Femur (tissue), 1 donor: ENCODE results near the gene NKX6-2.

Experiments used
- DNase-seq: peaks from one replicate; pipeline ENCODE4 v3.0.0-alpha.2; 2017

NKX6-2 gene

GRCh38 chr10:132785723-132786475 is at the start of gene NKX6-2:
Gene NKX6-2, minus strand, starts transcription at chr10:132786147. Its CDS starts 199 bp downstream, at chr10:132785948.
- DNase-seq, result no peak

DNA sequence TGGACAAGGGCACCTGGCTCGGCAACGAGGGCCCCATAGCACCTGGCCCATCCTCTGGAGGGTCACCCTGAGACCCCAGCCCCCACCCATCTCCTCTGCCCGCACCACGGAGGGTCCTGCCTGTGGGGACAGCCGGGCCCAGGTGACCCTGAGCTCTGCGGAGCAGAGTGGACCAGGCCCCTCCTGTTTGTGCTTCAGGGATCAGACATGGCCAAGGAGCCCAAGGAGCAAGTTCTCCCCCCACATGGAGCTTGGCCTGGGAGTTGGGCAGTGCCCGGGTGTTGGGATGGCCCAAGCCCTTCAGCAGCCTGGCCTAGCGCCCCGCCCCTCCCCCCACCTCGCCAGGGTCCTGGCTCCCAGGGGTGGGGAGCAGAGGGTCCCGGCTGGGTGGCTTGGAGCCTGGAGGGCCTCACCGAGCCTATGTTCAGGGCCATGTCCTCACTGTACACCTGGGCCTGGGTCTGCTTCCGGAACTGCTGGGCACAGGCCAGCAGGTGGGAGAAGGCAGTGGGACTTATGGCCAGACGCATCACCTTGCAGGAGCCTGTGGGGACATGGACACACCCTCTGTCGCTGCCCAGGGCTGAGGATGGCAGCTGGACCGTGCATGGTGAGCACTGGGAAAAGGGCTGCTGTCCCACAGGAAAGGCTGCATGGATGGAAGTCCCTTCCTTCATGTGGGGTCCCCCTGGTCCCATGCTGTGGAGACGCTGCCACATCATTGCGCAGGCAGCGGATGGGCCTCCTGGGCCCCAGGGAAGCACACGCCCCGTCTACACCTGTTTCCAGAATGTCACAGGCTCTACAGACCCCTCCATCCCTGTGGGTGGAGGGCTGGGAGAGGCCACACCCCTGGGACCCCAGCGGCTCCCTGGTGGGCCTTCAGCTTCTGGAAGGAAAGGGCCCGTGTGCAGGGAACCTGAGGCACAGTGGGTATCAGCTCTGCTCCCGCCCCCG is 49.2 kb upstream of the NKX6-2 start:
- DNase-seq, result no peak

GRCh38 chr10:132834311-132834761 is 48.4 kb upstream of the NKX6-2 start:
- DNase-seq, result no peak

GRCh38 chr10:132833421-132834111 is 47.6 kb upstream of the NKX6-2 start:
- no peak for DNase-seq

DNA sequence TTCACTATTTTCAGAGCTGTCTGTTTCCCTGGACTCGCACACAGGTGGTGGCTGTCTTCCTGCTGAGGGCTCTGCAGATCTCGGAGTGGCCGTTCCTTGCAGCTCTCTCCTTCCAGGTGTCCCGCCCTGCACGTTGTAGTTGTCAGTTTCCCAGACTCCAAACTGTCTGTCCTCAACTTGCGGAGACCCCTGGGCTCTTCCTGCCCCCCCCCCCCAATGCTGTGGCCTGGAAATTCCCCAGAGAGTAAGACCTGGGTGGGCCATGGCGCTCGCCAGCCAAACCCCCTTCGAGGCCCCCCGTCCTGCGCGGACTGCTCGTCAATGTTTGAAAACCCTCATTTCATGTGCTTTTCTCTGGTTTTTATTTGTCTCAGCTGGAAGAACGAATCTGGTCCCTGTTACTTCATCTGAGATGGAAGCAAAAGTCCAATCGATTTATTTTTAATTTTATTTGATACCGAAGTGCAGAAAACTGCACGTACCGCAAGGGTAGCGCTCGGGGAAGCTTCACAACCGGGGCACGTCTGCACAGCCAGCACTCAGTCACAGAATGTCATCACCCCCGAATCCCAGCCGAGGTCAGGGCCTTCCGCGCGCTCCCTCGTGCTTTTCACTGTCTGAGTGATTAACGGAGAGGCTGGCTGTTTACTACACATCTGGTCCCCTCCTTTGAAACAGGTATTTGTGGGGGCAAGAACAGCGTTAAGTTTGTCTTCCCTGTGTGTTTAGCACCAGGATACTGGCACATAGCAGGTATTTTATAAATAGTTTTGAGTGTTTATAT is 46.4 kb upstream of the NKX6-2 start:
- no peak for DNase-seq

DNA sequence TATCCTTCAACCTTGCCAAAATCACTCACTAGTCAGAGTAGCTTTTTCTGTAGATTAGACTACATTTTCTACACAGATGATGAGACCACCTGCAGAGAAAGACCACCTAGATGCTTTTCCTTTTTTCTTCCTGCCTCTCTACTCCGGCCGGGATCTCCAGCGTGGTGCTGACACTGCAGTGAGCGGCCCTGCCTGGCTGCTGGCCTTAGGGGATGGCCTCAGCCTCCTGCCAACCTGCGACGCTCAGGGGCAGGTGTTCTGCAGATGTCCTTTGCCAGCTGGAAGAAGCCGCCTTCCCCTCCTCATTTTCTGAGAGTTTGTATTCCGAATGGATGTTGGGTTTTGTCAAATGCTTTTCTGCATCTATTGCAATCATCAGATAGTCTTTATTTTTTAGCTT is 43.5 kb upstream of the NKX6-2 start:
- DNase-seq, result no peak

GRCh38 chr10:132828681-132829080 is 42.7 kb upstream of the NKX6-2 start:
- no peak for DNase-seq

DNA sequence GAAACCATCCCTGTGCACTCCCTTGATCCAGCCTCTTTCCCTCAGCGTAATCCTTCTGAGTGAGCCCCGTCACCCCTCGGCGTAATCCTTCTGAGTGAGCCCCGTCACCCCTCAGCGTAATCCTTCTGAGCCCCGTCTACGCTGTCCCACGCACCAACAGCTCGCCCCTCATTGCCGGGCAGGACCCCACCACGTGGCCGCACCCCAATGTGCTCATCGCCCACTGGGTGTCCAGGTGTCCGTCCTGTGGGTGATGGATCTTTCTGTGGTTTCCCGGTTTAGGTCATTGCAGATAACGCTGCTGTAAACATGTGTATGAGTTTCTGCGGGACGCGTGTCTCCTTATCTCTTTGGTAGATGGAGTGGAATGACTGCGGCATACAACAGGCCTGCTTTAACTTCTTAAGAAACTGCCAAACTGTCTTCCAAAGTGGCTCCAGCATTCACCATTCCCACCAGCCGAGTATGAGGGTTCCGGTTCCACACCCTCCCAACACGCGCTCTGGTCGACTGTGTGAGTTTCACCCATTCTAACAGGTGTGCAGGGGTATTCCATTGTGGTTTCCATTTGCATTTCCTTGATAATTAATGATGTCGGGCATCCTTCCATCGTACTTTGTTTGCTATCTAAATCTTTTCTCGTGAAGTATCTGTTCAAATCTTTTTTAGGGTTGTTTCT is 42.1 kb upstream of the NKX6-2 start:
- DNase-seq, result peak; percentile 9

- DNase-seq, result peak; percentile 3
Measured at GRCh38 chr10:132827423-132827789, 41.5 kb upstream of the NKX6-2 start.

DNA sequence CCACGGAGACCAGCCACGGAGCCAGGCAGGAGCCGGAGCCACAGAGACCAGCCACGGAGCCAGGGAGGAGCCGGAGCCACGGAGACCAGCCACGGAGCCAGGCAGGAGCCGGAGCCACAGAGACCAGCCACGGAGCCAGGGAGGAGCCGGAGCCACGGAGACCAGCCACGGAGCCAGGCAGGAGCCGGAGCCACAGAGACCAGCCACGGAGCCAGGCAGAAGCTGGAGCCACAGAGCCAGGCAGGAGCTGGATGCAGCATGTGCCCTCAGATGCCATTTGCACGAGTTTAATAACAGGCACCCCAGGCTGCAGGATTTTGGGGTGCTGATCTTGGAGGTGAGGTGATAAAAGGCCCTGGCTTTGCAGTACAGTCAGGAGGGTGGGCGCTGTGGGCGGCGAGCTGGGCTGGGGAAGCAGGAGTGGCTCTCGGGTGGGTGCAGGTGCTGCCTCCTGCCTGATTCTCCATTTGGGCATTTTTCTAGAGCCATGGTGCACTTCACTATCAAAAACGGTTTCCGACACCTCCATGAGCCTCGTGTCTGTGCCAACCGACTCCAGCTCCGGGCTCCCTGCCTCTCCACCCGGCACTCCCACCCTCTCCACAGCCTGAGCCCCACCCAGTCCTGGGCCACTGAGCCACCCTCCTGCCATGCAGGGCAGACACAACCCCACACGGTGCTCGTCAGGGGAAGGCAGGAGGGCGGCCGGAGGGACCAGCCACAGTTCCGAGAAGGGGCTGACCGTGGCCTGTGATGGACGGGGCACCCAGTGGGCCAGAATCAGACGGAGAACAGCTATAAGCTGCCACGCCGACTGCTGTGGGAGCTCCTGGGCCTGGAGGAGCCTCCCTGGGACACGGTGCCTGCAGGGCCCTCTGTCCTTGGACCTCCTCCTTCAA is 40.8 kb upstream of the NKX6-2 start:
- peak; percentile 10 for DNase-seq

DNA sequence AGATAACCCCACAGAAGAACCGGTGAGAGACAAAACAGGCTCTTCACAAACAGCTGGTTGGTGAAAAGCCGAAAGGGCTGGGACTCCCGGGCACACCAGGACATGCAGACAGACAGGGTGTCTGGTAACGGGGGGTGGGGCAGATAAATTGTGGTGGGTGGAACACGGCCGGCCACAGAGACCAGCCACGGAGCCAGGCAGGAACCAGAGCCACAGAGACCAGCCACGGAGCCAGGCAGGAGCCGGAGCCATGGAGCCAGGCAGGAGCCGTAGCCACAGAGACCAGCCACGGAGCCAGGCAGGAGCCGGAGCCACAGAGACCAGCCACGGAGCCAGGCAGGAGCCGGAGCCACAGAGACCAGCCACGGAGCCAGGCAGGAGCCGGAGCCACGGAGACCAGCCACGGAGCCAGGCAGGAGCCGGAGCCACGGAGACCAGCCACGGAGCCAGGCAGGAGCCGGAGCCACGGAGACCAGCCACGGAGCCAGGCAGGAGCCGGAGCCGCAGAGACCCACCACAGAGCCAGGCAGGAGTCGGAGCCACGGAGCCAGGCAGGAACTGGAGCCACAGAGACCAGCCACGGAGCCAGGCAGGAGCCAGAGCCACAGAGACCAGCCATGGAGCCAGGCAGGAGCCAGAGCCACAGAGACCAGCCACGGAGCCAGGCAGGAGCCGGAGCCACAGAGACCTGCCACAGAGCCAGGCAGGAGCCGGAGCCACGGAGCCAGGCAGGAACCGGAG is 40.0 kb upstream of the NKX6-2 start:
- DNase-seq, result peak; percentile 9

DNA sequence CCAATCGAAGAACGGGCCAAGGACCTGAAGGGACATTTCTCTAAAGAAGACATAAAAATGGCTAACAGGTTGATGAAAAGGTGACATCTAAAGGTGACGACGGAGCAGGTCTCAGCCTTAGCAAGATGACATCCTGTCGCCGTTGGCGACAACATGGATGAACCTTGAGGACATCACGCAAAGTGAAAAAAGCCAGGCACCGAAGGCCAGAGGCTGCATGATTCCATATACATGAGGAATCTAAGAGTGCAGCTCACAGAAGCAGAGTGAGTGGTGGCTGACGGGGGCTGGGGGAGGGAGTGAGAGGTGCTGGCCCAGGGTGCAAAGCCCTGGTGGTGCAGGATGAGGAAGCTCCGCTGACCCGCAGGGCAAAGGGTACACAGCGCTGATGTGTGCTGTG is 34.1 kb upstream of the NKX6-2 start:
- DNase-seq, result peak; percentile 5

- peak; percentile 3 for DNase-seq
Measured at GRCh38 chr10:132817701-132818211, 31.8 kb upstream of the NKX6-2 start.

DNA sequence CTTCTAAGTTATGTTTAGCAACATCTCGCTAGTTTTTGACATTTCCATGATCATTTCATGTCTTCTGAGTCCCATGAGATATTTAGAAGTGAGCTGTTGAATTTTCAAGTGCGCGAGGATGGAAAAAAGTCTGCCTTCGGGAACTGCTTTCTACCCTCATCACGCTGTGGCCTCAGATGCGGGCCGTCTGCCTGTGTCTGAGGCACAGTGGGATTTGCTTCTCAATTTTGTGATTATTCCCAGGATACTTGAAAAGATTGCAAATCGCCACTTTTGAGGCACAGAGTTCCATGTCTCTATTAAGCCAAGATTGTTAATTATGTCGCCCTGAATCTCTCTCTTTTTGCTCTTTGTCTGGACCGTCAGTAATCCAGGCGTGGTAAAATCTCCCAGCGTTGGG is 30.8 kb upstream of the NKX6-2 start:
- peak; percentile 3 for DNase-seq

- DNase-seq, result peak; percentile 5
Measured at GRCh38 chr10:132815168-132815857, 29.4 kb upstream of the NKX6-2 start.

GRCh38 chr10:132814469-132814856 is 28.5 kb upstream of the NKX6-2 start:
- DNase-seq, result peak; percentile 8

DNA sequence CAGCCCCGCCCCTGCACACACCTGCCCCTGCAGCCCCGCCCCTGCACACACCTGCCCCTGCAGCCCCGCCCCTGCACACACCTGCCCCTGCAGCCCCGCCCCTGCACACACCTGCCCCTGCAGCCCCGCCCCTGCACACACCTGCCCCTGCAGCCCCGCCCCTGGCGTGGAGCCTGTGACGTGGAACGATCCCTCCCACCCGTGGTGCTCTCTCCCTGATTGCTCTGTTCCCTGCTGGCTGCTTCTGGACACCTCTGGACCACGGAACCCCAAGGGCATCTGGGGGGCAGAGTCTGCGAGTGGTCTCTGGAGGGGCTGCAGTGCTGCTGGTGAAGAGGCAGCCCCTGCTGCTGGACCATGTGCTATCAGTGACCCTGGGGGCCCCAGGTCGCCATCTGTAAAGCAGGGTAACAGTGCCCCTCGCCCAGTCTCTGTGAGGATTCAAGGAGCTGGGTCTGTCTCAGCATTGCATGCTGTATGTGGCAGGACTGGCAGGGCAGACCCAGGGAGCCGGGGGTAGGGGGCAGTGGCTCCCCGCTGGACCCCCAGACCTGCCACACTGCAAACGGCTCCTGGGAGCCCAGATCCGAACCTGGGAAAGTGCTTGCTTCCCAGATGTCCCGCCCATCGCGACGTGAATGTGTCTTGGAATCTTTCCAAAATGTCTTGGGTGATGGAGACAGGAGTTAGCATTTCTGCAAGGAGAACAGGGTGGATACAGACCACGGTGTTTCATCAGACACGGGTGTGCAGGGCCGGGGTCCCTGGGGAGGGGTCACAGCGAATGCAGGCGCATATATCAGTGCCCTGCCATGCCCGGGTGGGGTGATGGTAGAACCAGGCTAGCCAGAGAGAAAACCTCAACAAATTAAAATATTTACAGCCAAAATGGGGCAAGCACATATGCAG is 27.9 kb upstream of the NKX6-2 start:
- DNase-seq, result peak; percentile 9

- DNase-seq, result no peak
Measured at GRCh38 chr10:132813001-132813401, 27.1 kb upstream of the NKX6-2 start.
